LNCaP clone FGC (cell line): ENCODE measurements around the gene ZFAND3.

ENCODE experiments used
- DNase-seq: peaks from one replicate; pipeline ENCODE4 v3.0.0-alpha.2; 2011; ENCODE audit warnings: low read depth
- H3K4me3 ChIP-seq: 2 replicates; pipeline ENCODE4 v1.5.1; 2011; ENCODE audit warnings: mild to moderate bottlenecking, low read depth, low read length, control low read depth
- CTCF ChIP-seq: IDR thresholded peaks from 2 replicates; pipeline ENCODE4 v1.5.1; 2012; ENCODE audit warnings: mild to moderate bottlenecking; ENCODE audit not compliant: control insufficient read depth, insufficient read depth; ENCODE audit errors: extremely low read depth

Gene ZFAND3

GRCh38 chr6:37787216-37787615 lies 32.3 kb upstream of the ZFAND3 start:
- H3K4me3 ChIP-seq: no peak overlapping the region
- DNase-seq: no peak
- no peak for TF ChIP-seq CTCF

GRCh38 chr6:37788259-37788658 lies 31.3 kb upstream of the ZFAND3 start:
- H3K4me3 ChIP-seq: no peak overlapping the region
- DNase-seq: no peak
- TF ChIP-seq CTCF: no peak

DNA sequence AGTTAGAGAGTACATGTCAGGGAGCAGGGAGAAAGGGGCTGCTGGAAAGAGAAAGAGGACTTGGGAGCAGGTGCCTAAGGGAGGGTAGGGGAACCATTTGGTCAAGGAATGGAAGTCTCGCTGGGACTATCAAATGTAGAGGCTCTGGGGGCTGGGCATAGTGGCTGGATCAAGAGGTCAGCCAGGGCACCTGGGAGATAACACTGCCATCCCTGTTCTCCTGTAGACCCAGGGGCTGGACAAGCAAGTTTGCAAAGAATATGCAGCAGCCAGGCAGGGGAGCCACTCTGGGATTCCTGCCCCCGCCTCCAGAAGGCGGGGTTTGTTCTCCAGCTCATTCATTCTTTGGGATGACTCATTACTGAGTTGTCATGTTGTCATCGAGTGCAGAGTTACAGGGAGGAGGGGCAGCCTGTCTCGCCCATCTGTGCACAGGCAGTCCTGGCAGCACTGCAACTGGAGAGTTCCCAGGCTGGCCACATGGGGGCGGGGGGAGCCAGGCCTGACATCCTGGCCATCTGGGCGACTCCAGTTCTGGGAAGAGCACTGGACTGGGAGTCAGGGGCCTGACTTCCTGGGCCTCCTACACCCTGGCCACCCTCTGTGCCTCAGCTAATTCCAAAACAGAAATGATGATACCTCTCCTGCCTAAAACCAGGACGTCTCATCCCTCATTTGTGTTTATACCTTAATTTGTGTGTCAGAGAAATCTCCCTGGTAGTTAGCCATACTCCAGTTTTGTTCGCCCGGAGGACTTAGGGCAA lies 28.2 kb upstream of the ZFAND3 start:
- H3K4me3 ChIP-seq: no peak overlapping the region
- peak; percentile 89 for DNase-seq
- peak; percentile 92 for TF ChIP-seq CTCF

- DNase-seq: no peak
- no peak for TF ChIP-seq CTCF
- no peak overlapping the region for H3K4me3 ChIP-seq
Measured at GRCh38 chr6:37792457-37793033, 27.0 kb upstream of the ZFAND3 start.

GRCh38 chr6:37793067-37793466 lies 26.5 kb upstream of the ZFAND3 start:
- H3K4me3 ChIP-seq: no peak overlapping the region
- no peak for TF ChIP-seq CTCF
- DNase-seq: no peak

GRCh38 chr6:37794825-37795224 lies 24.7 kb upstream of the ZFAND3 start:
- TF ChIP-seq CTCF: no peak
- no peak for DNase-seq
- H3K4me3 ChIP-seq: no peak overlapping the region
